ENCODE measurements around the gene GGCT. TPM values are rescaled to one million over a fixed set of nuclear protein-coding genes. Genes with fewer than 3 reads are reported as not detected.

Gene GGCT
- total RNA-seq, 4 donors from 2014 or later, result 3.6 to 21.3 (median 16.5) TPM

GRCh38 chr7:30452280-30452930 lies 52.2 kb downstream of the GGCT start:
- Histone ChIP-seq H3K4me3 (no peak overlapping the region), H3K9me3 (no peaks in the 10 kb centered on the region), H3K27ac (no peak overlapping the region), H3K4me1 (no peaks in the 10 kb centered on the region), H3K27me3 (no peaks in the 10 kb centered on the region), H3K36me3 (peaks cover 0 to 18% (median 6%) of the 10 kb centered on the region in 4 donors)
- WGBS, 2 donors (ENCODE audit: low coverage in 1 of 2), result 95% methylated on average over 8 to 25 of the region's 27 CpGs
- in situ Hi-C loops (cut with MboI; ENCODE audit: low pct_ligation_motif_present in 1 of 4, low pct_unique_long_range_greater_than_20kb in 1 of 4, low sequenced_read_pairs in 3 of 4) (loop anchor here in 1 of 4 donors (25.0 kb wide), 1 partner anchor 165 kb away; the partner anchor contains the start of gene ZNRF2), intact Hi-C loops (cut with DNase I; ENCODE audit: low total_unique reads) (no loop called here)
- DNase-seq, result no peak
- TF ChIP-seq EP300 (IDR thresholded peaks at IDR 0.05; ENCODE audit: low read depth), result no peak
- TF ChIP-seq POLR2AphosphoS5 (IDR thresholded peaks at IDR 0.05), result no peak
- no peak for TF ChIP-seq POLR2A (IDR thresholded peaks at IDR 0.05)
- no peak for TF ChIP-seq CTCF (IDR thresholded peaks at IDR 0.05)

- no peak overlapping the region for H3K4me3 ChIP-seq
- H3K27me3 ChIP-seq, result no peaks in the 10 kb centered on the region
- WGBS, 2 donors (ENCODE audit: low coverage in 1 of 2), result 93% methylated on average over 26 of the region's 29 CpGs; no CpG with 5 or more reads in 1 of the 2 donors
- no peaks in the 10 kb centered on the region for H3K4me1 ChIP-seq
- no peak for TF ChIP-seq CTCF (IDR thresholded peaks at IDR 0.05)
- no peak for TF ChIP-seq EP300 (IDR thresholded peaks at IDR 0.05; ENCODE audit: low read depth)
- TF ChIP-seq POLR2AphosphoS5 (IDR thresholded peaks at IDR 0.05), result no peak
- no peak for TF ChIP-seq POLR2A (IDR thresholded peaks at IDR 0.05)
- no peak overlapping the region for H3K27ac ChIP-seq
- peaks cover 0 to 25% (median 9%) of the 10 kb centered on the region in 4 donors for H3K36me3 ChIP-seq
- no peaks in the 10 kb centered on the region for H3K9me3 ChIP-seq
- no peak for DNase-seq
- in situ Hi-C loops (cut with MboI; ENCODE audit: low pct_ligation_motif_present in 1 of 4, low pct_unique_long_range_greater_than_20kb in 1 of 4, low sequenced_read_pairs in 3 of 4) (loop anchor here in 1 of 4 donors (25.0 kb wide), 1 partner anchor 164 kb away; the partner anchor contains the start of gene ZNRF2), intact Hi-C loops (cut with DNase I; ENCODE audit: low total_unique reads) (no loop called here)
Measured at GRCh38 chr7:30451539-30452279, 52.9 kb downstream of the GGCT start.

- in situ Hi-C loops (cut with MboI; ENCODE audit: low pct_ligation_motif_present in 1 of 4, low pct_unique_long_range_greater_than_20kb in 1 of 4, low sequenced_read_pairs in 3 of 4), result loop anchor here in 1 of 4 donors (25.0 kb wide), 1 partner anchor 164 kb away; the partner anchor contains the start of gene ZNRF2
- H3K36me3 ChIP-seq, result peaks cover 0 to 23% (median 6%) of the 10 kb centered on the region in 4 donors
- H3K27me3 ChIP-seq, result no peaks in the 10 kb centered on the region
Measured at GRCh38 chr7:30450983-30451497, 53.6 kb downstream of the GGCT start.

GRCh38 chr7:30450240-30450982 lies 54.2 kb downstream of the GGCT start:
- H3K4me3 ChIP-seq, result no peak overlapping the region
- no peaks in the 10 kb centered on the region for H3K27me3 ChIP-seq
- H3K36me3 ChIP-seq, result peaks cover 0 to 20% (median 3%) of the 10 kb centered on the region in 4 donors
- H3K27ac ChIP-seq, result no peak overlapping the region
- H3K4me1 ChIP-seq, result no peaks in the 10 kb centered on the region
- 76 to 89% methylated on average over 3 to 6 of the region's 6 CpGs for WGBS, 2 donors (ENCODE audit: low coverage in 1 of 2)
- DNase-seq, result no peak
- no peaks in the 10 kb centered on the region for H3K9me3 ChIP-seq
- in situ Hi-C loops (cut with MboI; ENCODE audit: low pct_ligation_motif_present in 1 of 4, low pct_unique_long_range_greater_than_20kb in 1 of 4, low sequenced_read_pairs in 3 of 4), result loop anchor here in 1 of 4 donors (25.0 kb wide), 1 partner anchor 163 kb away; the partner anchor contains the start of gene ZNRF2
- TF ChIP-seq POLR2AphosphoS5 (IDR thresholded peaks at IDR 0.05), result no peak
- TF ChIP-seq POLR2A (IDR thresholded peaks at IDR 0.05), result no peak
- TF ChIP-seq EP300 (IDR thresholded peaks at IDR 0.05; ENCODE audit: low read depth), result no peak
- TF ChIP-seq CTCF (IDR thresholded peaks at IDR 0.05), result no peak
- intact Hi-C loops (cut with DNase I; ENCODE audit: low total_unique reads), result no loop called here

More at GRCh38 chr7:30450983-30451497, 53.6 kb downstream of the GGCT start:
- DNase-seq, result no peak
- Histone ChIP-seq H3K4me1 (no peaks in the 10 kb centered on the region), H3K9me3 (no peaks in the 10 kb centered on the region), H3K4me3 (no peak overlapping the region), H3K27ac (no peak overlapping the region)
- TF ChIP-seq POLR2A (IDR thresholded peaks at IDR 0.05) (no peak), EP300 (IDR thresholded peaks at IDR 0.05; ENCODE audit: low read depth) (no peak), POLR2AphosphoS5 (IDR thresholded peaks at IDR 0.05) (no peak)
- WGBS, 2 donors (ENCODE audit: low coverage in 1 of 2), result 90% methylated on average over 19 of the region's 22 CpGs; no CpG with 5 or more reads in 1 of the 2 donors
- intact Hi-C loops (cut with DNase I; ENCODE audit: low total_unique reads), result no loop called here
